Heart left ventricle (tissue), 13 donors: ENCODE data around the gene AKR1D1.

Experiments used
- CTCF ChIP-seq, 12 donors: fragments of 200-600 bp; sonication (generic) in 4 of 12; IDR thresholded peaks; one replicate each; pipeline versions ENCODE4 v1.5.0 to v1.8.0; 2018 to 2022; ENCODE audit warnings: antibody characterized with exemption in 12 of 12, mild to moderate bottlenecking in 5 of 12
- POLR2A ChIP-seq, 2 donors: fragments of 450-650 bp; IDR thresholded peaks; one replicate each; pipeline ENCODE4 v1.6.1; 2017; ENCODE audit warnings: antibody characterized with exemption in 2 of 2, mild to moderate bottlenecking in 2 of 2, moderate library complexity in 2 of 2
- donor health status: ischemic (EF 13 %, LVEDD 7.1; RV severe dilation, severe dysfunction).
- donor health status: DM: no; HTN: yes; CAD: no.
- donor health status: DM: no; HTN: no; CAD: no.
- donor health status: ischemic (EF 25% LVEDD 6.9; RV normal size, moderate dysfunction).
- donor health status: ischemic (EF 25% LVEDD 5.7; RV mildly dilated, moderate dysfunction).
- donor health status: ischemic (EF 35%, LVEDD 5.7; RV mildly dilated, moderate dysfunction).
- donor health status: nonischemic (EF 11% LVEDD 7.7; RV severe dilation, severe dysfunction).
- donor health status: DM: yes; HTN: yes; CAD: no.
- donor health status: PGD.
- donor health status: ischemic (EF 29% LVEDD 5.4; RV normal size, mild dysfunction).
- donor health status: nonischemic (EF 23%, LVEDD 6.1; RV moderate dilation, normal function).

- TF ChIP-seq CTCF (IDR thresholded peaks at IDR 0.05), result no peak
- TF ChIP-seq POLR2A (IDR thresholded peaks at IDR 0.05), result no peak
Measured at GRCh38 chr7:138029941-138030340, 46.3 kb upstream of the AKR1D1 start.
